Measurements from ENCODE around the gene RIC1. TPM values are rescaled to one million over a fixed set of nuclear protein-coding genes. Genes with fewer than 3 reads are reported as not detected.
A peak's percentile ranks its signal among the peaks of the same experiment; 100 is the strongest.

RIC1 gene
- total RNA-seq, 1 experiment from 2014 or later, result 23.1 TPM

GRCh38 chr9:5696884-5697283 lies 68.0 kb downstream of the RIC1 start:
- no peaks in the 10 kb centered on the region for H3K27me3 Mint-ChIP-seq (ENCODE audit: insufficient read depth, unreplicated experiment)
- ChIA-PET CTCF (no interaction called here), POLR2A (no interaction called here)
- intact Hi-C loops (cut with micrococcal nuclease), result no loop called here
- peaks cover 19% of the 10 kb centered on the region for H3K36me3 Mint-ChIP-seq (ENCODE audit: insufficient read depth, unreplicated experiment)
- H3K9me3 Mint-ChIP-seq (ENCODE audit: unreplicated experiment), result no peaks in the 10 kb centered on the region
- no peak overlapping the region for H3K4me3 Mint-ChIP-seq (ENCODE audit: unreplicated experiment)
- DNase-seq (ENCODE audit: unreplicated experiment), result no peak
- no peak overlapping the region for H3K27ac Mint-ChIP-seq (ENCODE audit: low read depth, unreplicated experiment)
- H3K4me1 Mint-ChIP-seq (ENCODE audit: insufficient read depth, unreplicated experiment), result peaks cover 16% of the 10 kb centered on the region
- no TSS peak for BruUV-seq (replicated peaks)
- no peak for TF ChIP-seq CTCF (IDR thresholded peaks at IDR 0.05; ENCODE audit: unreplicated experiment)

GRCh38 chr9:5698004-5698403 lies 69.1 kb downstream of the RIC1 start:
- DNase-seq (ENCODE audit: unreplicated experiment), result no peak
- no TSS peak for BruUV-seq (replicated peaks)
- Mint-ChIP-seq H3K9me3 (ENCODE audit: unreplicated experiment) (no peaks in the 10 kb centered on the region), H3K4me3 (ENCODE audit: unreplicated experiment) (no peak overlapping the region), H3K4me1 (ENCODE audit: insufficient read depth, unreplicated experiment) (peaks cover 16% of the 10 kb centered on the region), H3K27ac (ENCODE audit: low read depth, unreplicated experiment) (no peak overlapping the region), H3K36me3 (ENCODE audit: insufficient read depth, unreplicated experiment) (peaks cover 19% of the 10 kb centered on the region), H3K27me3 (ENCODE audit: insufficient read depth, unreplicated experiment) (no peaks in the 10 kb centered on the region)
- intact Hi-C loops (cut with micrococcal nuclease), result no loop called here
- ChIA-PET POLR2A (interaction anchor here (1.2 kb wide), 1 partner anchor 70 kb away, joined by 3 read pairs; no protein-coding TSS in a partner anchor), CTCF (no interaction called here)
- no peak for TF ChIP-seq CTCF (IDR thresholded peaks at IDR 0.05; ENCODE audit: unreplicated experiment)

- H3K4me1 Mint-ChIP-seq (ENCODE audit: insufficient read depth, unreplicated experiment), result peaks cover 20% of the 10 kb centered on the region
- peaks cover 24% of the 10 kb centered on the region for H3K36me3 Mint-ChIP-seq (ENCODE audit: insufficient read depth, unreplicated experiment)
- no peaks in the 10 kb centered on the region for H3K9me3 Mint-ChIP-seq (ENCODE audit: unreplicated experiment)
- intact Hi-C loops (cut with micrococcal nuclease), result no loop called here
- H3K27me3 Mint-ChIP-seq (ENCODE audit: insufficient read depth, unreplicated experiment), result no peaks in the 10 kb centered on the region
- no peak overlapping the region for H3K4me3 Mint-ChIP-seq (ENCODE audit: unreplicated experiment)
- TF ChIP-seq CTCF (IDR thresholded peaks at IDR 0.05; ENCODE audit: unreplicated experiment), result no peak
- no TSS peak for BruUV-seq (replicated peaks)
- peak; percentile 9 for DNase-seq (ENCODE audit: unreplicated experiment)
- ChIA-PET POLR2A (interaction anchor here (0.6 to 1.2 kb wide), 2 partner anchors 11 to 71 kb away, joined by 3 read pairs; no protein-coding TSS in a partner anchor), CTCF (interaction anchor here (0.6 to 0.8 kb wide), 2 partner anchors 42 to 522 kb away, joined by 3 read pairs; no protein-coding TSS in a partner anchor)
- no peak overlapping the region for H3K27ac Mint-ChIP-seq (ENCODE audit: low read depth, unreplicated experiment)
Measured at GRCh38 chr9:5698810-5699556, 70.1 kb downstream of the RIC1 start.

GRCh38 chr9:5708414-5708813 lies 79.5 kb downstream of the RIC1 start:
- BruUV-seq (replicated peaks), result no TSS peak
- CTCF ChIA-PET, result interaction anchor here (0.7 kb wide), 1 partner anchor 8 kb away, joined by 3 read pairs; no protein-coding TSS in a partner anchor
- Mint-ChIP-seq H3K4me1 (ENCODE audit: insufficient read depth, unreplicated experiment) (peaks cover 1% of the 10 kb centered on the region), H3K27me3 (ENCODE audit: insufficient read depth, unreplicated experiment) (no peaks in the 10 kb centered on the region), H3K4me3 (ENCODE audit: unreplicated experiment) (no peak overlapping the region), H3K36me3 (ENCODE audit: insufficient read depth, unreplicated experiment) (peaks cover 43% of the 10 kb centered on the region), H3K9me3 (ENCODE audit: unreplicated experiment) (peaks cover 10% of the 10 kb centered on the region), H3K27ac (ENCODE audit: low read depth, unreplicated experiment) (no peak overlapping the region)
- TF ChIP-seq CTCF (IDR thresholded peaks at IDR 0.05; ENCODE audit: unreplicated experiment), result no peak
- DNase-seq (ENCODE audit: unreplicated experiment), result peak; percentile 4
- intact Hi-C loops (cut with micrococcal nuclease), result no loop called here
- POLR2A ChIA-PET, result no interaction called here
